GM12892 (cell line): ENCODE data around the gene EIF3F.

Experiments
- POLR2A ChIP-seq: IDR thresholded peaks from 2 replicates; pipeline ENCODE4 v1.6.1; 2011; ENCODE audit warnings: low read depth, low read length, control low read depth
- POLR2AphosphoS5 ChIP-seq: IDR thresholded peaks from 2 replicates; pipeline ENCODE4 v1.6.1; 2011; ENCODE audit warnings: low read depth, low read length, control low read depth

DNA sequence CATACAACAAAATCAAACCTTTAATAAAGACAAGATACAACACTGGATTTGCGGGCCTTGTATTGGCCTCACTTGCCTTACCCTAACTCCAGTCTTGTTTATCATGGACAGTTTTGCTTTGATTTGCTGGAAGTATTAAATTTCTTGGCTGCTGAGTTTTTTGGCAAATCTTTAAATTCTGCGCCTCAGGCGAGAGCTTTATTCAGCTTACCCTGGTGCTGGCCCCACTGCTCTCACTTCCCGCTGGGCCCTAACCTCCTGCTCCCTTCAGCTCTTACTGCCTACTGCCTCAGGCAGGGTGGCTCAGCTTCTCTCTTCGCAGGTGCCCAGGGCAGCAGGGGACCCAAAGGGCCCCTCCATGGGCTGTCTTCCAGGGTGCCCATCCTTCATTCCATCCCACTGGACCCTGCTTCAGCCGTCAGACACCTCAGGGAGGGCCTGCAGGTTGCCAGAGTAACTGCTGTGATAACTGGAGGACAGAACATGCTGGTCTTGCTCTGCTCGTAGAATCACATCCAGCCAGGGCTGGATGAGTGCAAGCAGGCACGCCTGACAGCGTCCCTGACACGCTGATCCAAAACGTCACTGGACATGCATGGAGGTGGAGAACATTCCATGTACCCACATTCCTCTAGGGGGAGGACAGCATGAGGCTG is 48.2 kb downstream of the EIF3F start:
- TF ChIP-seq POLR2A = no peak
- TF ChIP-seq POLR2AphosphoS5 = no peak
